Breast epithelium (tissue), 4 donors: ENCODE measurements around the gene DGUOK. TPM values are rescaled to one million over a fixed set of nuclear protein-coding genes. Genes with fewer than 3 reads are reported as not detected.
"Not testable (repeated sequence)": the region's sequence is repeated elsewhere in the genome, so short reads cannot be mapped to it uniquely, and the experiment has no call there.

Experiments
- DNase-seq, 2 donors: peaks; one replicate each; pipeline ENCODE4 v3.0.0-alpha.2; 2019; ENCODE audit warnings: low spot score in 2 of 2
- H3K27ac ChIP-seq, 2 donors: fragments of 200-600 bp; sonication (generic) in 1 of 2; one replicate each; pipeline ENCODE4 v1.5.1; 2016 to 2019; ENCODE audit warnings: mild to moderate bottlenecking in 1 of 2
- H3K27me3 ChIP-seq, 2 donors: fragments of 200-600 bp; sonication (generic) in 1 of 2; one replicate each; pipeline versions ENCODE4 v1.5.1 to v1.6.0; 2017 to 2019; ENCODE audit warnings: control low read depth in 1 of 2, mild to moderate bottlenecking in 1 of 2
- H3K36me3 ChIP-seq: fragments of 200-600 bp; one replicate; pipeline ENCODE4 v1.5.1; 2019
- H3K4me1 ChIP-seq, 2 donors: fragments of 200-600 bp; sonication (generic); one replicate each; pipeline ENCODE4 v1.5.1; 2016 to 2019; ENCODE audit warnings: control low read depth in 1 of 2
- H3K4me3 ChIP-seq, 3 donors: fragments of 200-600 bp; sonication (generic); 1 replicate in 2 of 3; 2 replicates in 1 of 3; pipeline ENCODE4 v1.5.1; 2016 to 2019; ENCODE audit warnings: mild to moderate bottlenecking in 3 of 3, moderate library complexity in 2 of 3
- H3K9me3 ChIP-seq, 2 donors: fragments of 200-600 bp; sonication (generic) in 1 of 2; one replicate each; pipeline ENCODE4 v1.5.1; 2016 to 2019; ENCODE audit warnings: control low read depth in 1 of 2
- CTCF ChIP-seq, 3 donors: fragments of 450-650 bp; IDR thresholded peaks; one replicate each; pipeline ENCODE4 v1.5.1; 2016 to 2017; ENCODE audit warnings: antibody characterized with exemption in 3 of 3, mild to moderate bottlenecking in 3 of 3, moderate library complexity in 3 of 3
- POLR2A ChIP-seq: fragments of 450-650 bp; IDR thresholded peaks from one replicate; pipeline ENCODE4 v1.6.1; 2016; ENCODE audit warnings: antibody characterized with exemption, mild to moderate bottlenecking, moderate library complexity
- POLR2AphosphoS5 ChIP-seq, 3 donors: sonication (generic); formaldehyde crosslinking; IDR thresholded peaks; one replicate each; pipeline ENCODE4 v1.6.1; 2017; ENCODE audit warnings: antibody characterized with exemption in 3 of 3
- intact Hi-C: fragments of 100-400 bp; cut with DNase I; formaldehyde crosslinking; loops from one replicate; pipeline ENCODE4 v1.15.1; 2023; ENCODE audit warnings: low total_unique reads
- total RNA-seq, 3 donors: library from RNA; depleted of rRNA; stranded (reverse); fragments of >200 nt; gene quantifications; one replicate each; pipeline ENCODE4 v1.1.0, GENCODE V29; 2016

DGUOK gene
- total RNA-seq, 3 donors from 2014 or later, result 35.4 to 45.7 (median 42.3) TPM

DNA sequence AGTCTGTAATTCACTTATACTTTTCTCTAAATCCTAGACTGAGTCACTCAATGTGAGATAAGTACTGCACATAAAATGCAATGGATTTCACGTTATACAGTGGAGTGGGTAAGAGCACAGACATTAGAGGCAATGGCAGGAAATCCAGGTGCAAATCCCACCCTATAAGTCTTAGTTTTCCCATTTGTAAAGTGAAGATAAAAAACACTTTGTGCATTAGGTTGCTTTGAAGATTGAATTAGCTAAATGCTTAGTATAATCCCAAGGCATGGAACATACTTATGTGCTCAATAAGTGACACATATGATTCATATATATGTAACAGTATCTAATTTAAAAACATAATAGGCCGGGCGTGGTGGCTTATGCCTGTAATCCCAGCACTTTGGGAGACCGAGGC, 23.4 kb upstream of the DGUOK start:
- intact Hi-C loops, result no loop called here
- DNase-seq, result no peak
- TF ChIP-seq POLR2A, result no peak

DNA sequence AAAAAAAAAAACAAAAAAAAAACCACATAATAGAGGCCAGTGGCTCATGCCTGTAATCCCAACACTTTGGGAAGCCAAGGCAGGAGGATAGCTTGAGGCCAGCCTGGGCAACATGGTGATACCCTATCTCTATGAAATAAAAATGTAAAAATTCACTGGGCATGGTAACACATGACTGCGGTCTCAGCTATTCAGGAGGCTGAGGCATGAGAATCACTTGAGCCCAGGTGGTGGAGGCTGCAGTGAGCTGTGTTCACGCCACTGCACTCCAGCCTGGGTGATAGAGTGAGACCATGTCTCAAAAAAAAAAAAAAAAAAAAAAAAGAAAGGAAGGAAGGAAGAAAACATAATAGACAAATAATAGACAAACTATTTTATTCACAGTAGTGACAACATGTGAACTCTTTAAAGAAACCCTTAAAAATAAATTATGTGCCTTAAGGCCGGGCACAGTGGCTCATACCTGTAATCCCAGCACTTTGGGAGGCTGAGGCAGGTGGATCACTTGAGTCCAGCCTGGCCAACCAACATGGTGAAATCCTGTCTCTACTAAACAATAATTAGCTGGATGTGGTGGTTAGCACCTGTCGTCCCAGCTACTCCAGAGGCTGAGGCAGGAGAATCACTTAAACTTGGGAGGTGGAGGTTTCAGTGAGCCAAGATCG, 22.6 kb upstream of the DGUOK start:
- H3K4me1 ChIP-seq, DNase-seq, H3K27me3 ChIP-seq, H3K9me3 ChIP-seq, H3K36me3 ChIP-seq, H3K27ac ChIP-seq, intact Hi-C loops, H3K4me3 ChIP-seq: not testable (repeated sequence)

More for the DNA sequence above, 23.4 kb upstream of the DGUOK start:
- no peaks in the 10 kb centered on the region for H3K36me3 ChIP-seq
- H3K4me3 ChIP-seq, result no peak overlapping the region
- H3K27me3 ChIP-seq, result no peaks in the 10 kb centered on the region
- H3K9me3 ChIP-seq, result no peaks in the 10 kb centered on the region
- peaks cover 0 to 3% of the 10 kb centered on the region in 2 donors for H3K4me1 ChIP-seq
- no peak overlapping the region for H3K27ac ChIP-seq

GRCh38 chr2:73904952-73905351, 21.7 kb upstream of the DGUOK start:
- H3K27ac ChIP-seq, result no peak overlapping the region
- H3K27me3 ChIP-seq, result no peaks in the 10 kb centered on the region
- peaks cover 0 to 3% of the 10 kb centered on the region in 2 donors for H3K4me1 ChIP-seq
- H3K36me3 ChIP-seq, result no peaks in the 10 kb centered on the region
- no peak for TF ChIP-seq CTCF (IDR thresholded peaks at IDR 0.05)
- no peak for TF ChIP-seq POLR2AphosphoS5 (IDR thresholded peaks at IDR 0.05)
- TF ChIP-seq POLR2A, result no peak
- no peak for DNase-seq
- no peaks in the 10 kb centered on the region for H3K9me3 ChIP-seq
- intact Hi-C loops, result no loop called here
- no peak overlapping the region for H3K4me3 ChIP-seq

DNA sequence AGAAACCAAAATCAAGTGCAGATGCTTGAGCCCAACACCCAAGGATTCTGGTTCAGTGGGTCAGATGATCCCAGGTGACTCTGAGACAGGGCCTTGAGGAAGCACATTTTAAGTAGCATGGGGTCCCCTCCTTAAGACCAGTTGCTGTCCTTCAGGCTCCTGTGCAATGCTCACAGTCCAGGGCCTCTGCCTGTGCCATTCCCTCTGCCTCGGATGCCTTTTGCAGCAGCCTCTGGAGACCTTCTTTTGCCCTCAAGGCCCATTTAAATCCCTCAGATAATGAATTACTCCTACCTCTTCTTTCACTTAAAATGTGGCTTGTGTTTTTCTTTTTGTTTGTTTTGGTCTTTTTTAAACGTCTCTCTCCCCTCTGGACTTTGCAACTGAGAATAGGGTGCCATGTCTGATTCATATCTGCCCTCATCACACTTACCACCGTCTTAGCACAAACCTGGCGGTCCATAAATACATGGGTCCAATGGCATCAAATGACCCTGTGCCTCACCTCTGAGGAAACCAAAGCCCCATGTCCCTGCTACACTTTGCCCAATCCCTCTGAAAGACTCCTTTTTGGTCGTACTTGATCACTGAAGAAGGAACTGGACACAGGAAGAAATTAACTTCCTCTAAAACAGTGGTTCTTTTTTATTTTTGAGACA, 19.7 kb upstream of the DGUOK start:
- Histone ChIP-seq H3K4me3 (no peak overlapping the region), H3K9me3 (no peaks in the 10 kb centered on the region), H3K27ac (no peak overlapping the region), H3K4me1 (no peaks in the 10 kb centered on the region), H3K27me3 (no peaks in the 10 kb centered on the region), H3K36me3 (no peaks in the 10 kb centered on the region)
- DNase-seq, result no peak
- no peak for TF ChIP-seq POLR2AphosphoS5 (IDR thresholded peaks at IDR 0.05)
- no peak for TF ChIP-seq POLR2A
- no peak for TF ChIP-seq CTCF (IDR thresholded peaks at IDR 0.05)
- intact Hi-C loops, result no loop called here

- Histone ChIP-seq H3K4me3 (no peak overlapping the region), H3K27ac (no peak overlapping the region), H3K27me3 (no peaks in the 10 kb centered on the region), H3K36me3 (no peaks in the 10 kb centered on the region), H3K9me3 (no peaks in the 10 kb centered on the region), H3K4me1 (no peaks in the 10 kb centered on the region)
- DNase-seq, result no peak
- intact Hi-C loops, result no loop called here
- TF ChIP-seq CTCF (IDR thresholded peaks at IDR 0.05) (no peak), POLR2A (no peak), POLR2AphosphoS5 (IDR thresholded peaks at IDR 0.05) (no peak)
Measured at GRCh38 chr2:73907840-73908452, 18.7 kb upstream of the DGUOK start.
